H1 (cell line): ENCODE data around the gene TMEM107. TPM values are rescaled to one million over a fixed set of nuclear protein-coding genes. Genes with fewer than 3 reads are reported as not detected.
A peak's percentile ranks its signal among the peaks of the same experiment; 100 is the strongest.

ENCODE experiments used
- ASH2L ChIP-seq: fragments of 200-600, 300-600 bp; sonication (generic); IDR thresholded peaks from one replicate; pipeline ENCODE4 v1.7.1; 2017; ENCODE audit warnings: low read length
- ATF2 ChIP-seq: IDR thresholded peaks from 2 replicates; pipeline ENCODE4 v1.6.1; 2012; ENCODE audit warnings: low read length, inconsistent platforms
- CBX8 ChIP-seq: fragments of 300-800, 300-1000 bp; sonication (generic); IDR thresholded peaks from 2 replicates; pipeline ENCODE4 v1.7.1; 2016; ENCODE audit warnings: low read depth, low read length, borderline replicate concordance
- HDAC2 ChIP-seq, 2 experiments: fragments of 300-600 bp in 1 of 2; sonication (generic) in 1 of 2; IDR thresholded peaks; 2 replicates each; pipeline ENCODE4 v1.6.1; 2011 to 2012; ENCODE audit warnings: low read depth in 2 of 2, low read length in 2 of 2, mild to moderate bottlenecking in 2 of 2, moderate library complexity in 2 of 2, borderline replicate concordance in 1 of 2, inconsistent platforms in 1 of 2
- PHF8 ChIP-seq: fragments of 200-600 bp; sonication (generic); conservative IDR thresholded peaks from 2 replicates; pipeline ENCODE4 v1.7.1; 2012; ENCODE audit warnings: low read depth, mild to moderate bottlenecking, inconsistent platforms, low read length, moderate library complexity
- POLR2A ChIP-seq, 2 experiments: IDR thresholded peaks; 1 replicate in 1 of 2; 2 replicates in 1 of 2; pipeline ENCODE4 v1.6.1; 2011; ENCODE audit warnings: low read depth in 2 of 2, low read length in 2 of 2, mild to moderate bottlenecking in 2 of 2; ENCODE audit errors: control extremely low read depth in 1 of 2
- RNF2 ChIP-seq: fragments of 200-900, 300-1000 bp; sonication (generic); IDR thresholded peaks from 2 replicates; pipeline ENCODE4 v1.7.1; 2016; ENCODE audit warnings: borderline replicate concordance, low read depth, mild to moderate bottlenecking, antibody characterized with exemption, low read length; ENCODE audit not compliant: poor library complexity, severe bottlenecking; ENCODE audit errors: missing control alignments
- SAP30 ChIP-seq: fragments of 300-600 bp; sonication (generic); IDR thresholded peaks from 2 replicates; pipeline ENCODE4 v1.7.1; 2012; ENCODE audit warnings: low read length, moderate library complexity, mild to moderate bottlenecking, inconsistent platforms; ENCODE audit not compliant: insufficient read depth, insufficient replicate concordance
- SIN3A ChIP-seq, 2 experiments: IDR thresholded peaks in 1 of 2; conservative IDR thresholded peaks in 1 of 2; 2 replicates each; pipeline ENCODE4 v1.6.1; 2011 to 2012; ENCODE audit warnings: low read length in 2 of 2, improper control_type of control experiment in 1 of 2, low read depth in 1 of 2, mild to moderate bottlenecking in 1 of 2
- TAF1 ChIP-seq: IDR thresholded peaks from 2 replicates; pipeline ENCODE4 v1.6.1; 2011; ENCODE audit warnings: mild to moderate bottlenecking, low read depth, low read length
- TAF7 ChIP-seq: optimal IDR thresholded peaks from 2 replicates; pipeline ENCODE3; 2011; ENCODE audit warnings: low read depth, mild to moderate bottlenecking, inconsistent platforms, low read length, moderate library complexity, borderline replicate concordance
- TBP ChIP-seq: IDR thresholded peaks from 2 replicates; pipeline ENCODE4 v1.6.1; 2011; ENCODE audit warnings: low read depth, low read length, improper control_type of control experiment
- USF2 ChIP-seq: IDR thresholded peaks from 2 replicates; pipeline ENCODE4 v1.6.1; 2011; ENCODE audit warnings: low read length, improper control_type of control experiment
- polyA plus RNA-seq, 7 experiments: library from polyadenylated mRNA; depleted of rRNA in 3 of 7; stranded (reverse) in 5 of 7; unstranded in 2 of 7; fragments of >200 nt in 5 of 7; fragments of 200-250 nt in 2 of 7; gene quantifications; 1 replicate in 5 of 7; 2 replicates in 1 of 7; 4 replicates in 1 of 7; pipeline versions ENCODE4 v1.2.1 to v1.2.3, GENCODE V29; 2011 to 2013; ENCODE audit warnings: missing spikeins in 2 of 7, mixed read lengths in 2 of 7
- total RNA-seq: library from RNA; stranded (reverse); fragmentation: NEBNext Ultra II Directional; extraction: Animal tissue kit (Norgen Biotek cat#: 25700); gene quantifications from 2 replicates; pipeline ENCODE4 v1.2.1, GENCODE V29; 2021

The TMEM107 gene
- total and polyA plus RNA-seq, 2 of the 8 experiments (the other 6 are each of a cell fraction or from before 2014, with no cell fraction given) = 17.3 to 21.5 TPM

DNA sequence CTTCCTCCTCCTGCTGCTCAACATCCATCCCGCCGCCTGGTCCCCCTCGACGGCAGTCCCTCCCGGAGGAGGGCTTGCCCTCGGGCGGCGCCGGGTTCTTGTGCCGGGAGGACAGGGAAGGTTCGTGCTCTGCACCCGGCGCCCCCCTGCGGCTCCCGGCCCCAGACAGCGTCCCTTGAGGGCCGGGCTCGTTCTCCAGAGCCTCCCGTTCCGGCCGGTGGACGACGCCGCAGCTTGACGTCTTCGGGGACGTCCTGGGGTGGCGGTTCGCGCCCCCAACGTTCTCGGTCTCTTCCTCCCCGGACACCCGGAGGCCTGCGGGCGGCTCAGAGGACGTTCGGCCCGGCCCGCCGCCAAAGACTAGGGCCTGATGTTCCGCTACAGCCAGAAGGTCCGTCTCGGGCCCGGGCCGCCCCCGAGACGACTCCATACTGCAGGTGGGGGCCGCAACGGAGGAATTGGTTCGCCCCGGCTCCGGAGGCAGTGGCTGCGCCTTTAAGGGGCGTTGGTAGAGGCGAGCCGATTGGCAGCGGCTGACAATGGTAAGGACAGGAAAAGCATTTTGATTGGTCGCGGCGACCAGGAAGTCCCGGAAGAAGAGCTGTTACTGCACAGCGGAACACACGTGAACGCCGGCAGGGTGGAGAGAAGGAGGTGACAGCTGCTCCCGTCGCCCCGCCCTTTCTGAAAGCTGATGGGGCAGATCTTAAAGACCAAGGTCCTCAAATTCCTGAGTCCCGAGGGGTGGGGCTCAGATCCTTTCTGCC lies 13.7 kb upstream of the TMEM107 start, which contains the start of gene BORCS6 (continued):
- TF ChIP-seq USF2 (peak; percentile 68; the same call in 1 of the 2 replicates), CBX8 (no peak), POLR2A (IDR thresholded peaks at IDR 0.05; ENCODE audit: control extremely low read depth in 1 of 2, low read depth in 2 of 2, low read length in 2 of 2) (no peak), ASH2L (peak; percentile 67), SIN3A (conservative IDR thresholded peaks at IDR 0.05 in 1 of 2, IDR thresholded peaks at IDR 0.05 in 1 of 2; ENCODE audit: low read depth in 1 of 2, low read length in 2 of 2) (peak; percentile 91 to 97; a peak in 3 of 4 replicates), RNF2 (no peak), TBP (no peak), SAP30 (peak; percentile 78), PHF8 (peak; percentile 54; the same call in 1 of the 2 replicates), ATF2 (no peak), TAF1 (0 out of 2 replicates have a peak, but pooled peaks have one; percentile 38), TAF7 (no peak), HDAC2 (IDR thresholded peaks at IDR 0.05; ENCODE audit: borderline replicate concordance in 1 of 2, low read depth in 2 of 2, low read length in 2 of 2) (no peak)
